SIG-M5 treated with dmso at 0.1 percent for 504 hours (cell line): ENCODE measurements around the gene SRPK3.

Experiments
- DNase-seq: peaks from one replicate; lab custom pipeline; 2025; ENCODE audit not compliant: unreplicated experiment; lab: John Stamatoyannopoulos, UW

Gene SRPK3

GRCh38 chrX:153769158-153769864 lies 11.5 kb upstream of the SRPK3 start:
- DNase-seq: no peak

- no peak for DNase-seq
These were observed 10.8 kb upstream of the SRPK3 start for GRCh38 chrX:153769865-153770600.

- DNase-seq: no peak
These were observed 10.0 kb upstream of the SRPK3 start for GRCh38 chrX:153770601-153771414.

- DNase-seq: no peak
These were observed 9.2 kb upstream of the SRPK3 start for GRCh38 chrX:153771415-153772315.

GRCh38 chrX:153772316-153773217 lies 8.3 kb upstream of the SRPK3 start:
- no peak for DNase-seq

GRCh38 chrX:153773218-153773611 lies 7.6 kb upstream of the SRPK3 start:
- no peak for DNase-seq

- DNase-seq: no peak
These were observed 6.9 kb upstream of the SRPK3 start for GRCh38 chrX:153773741-153774575.

- DNase-seq: no peak
These were observed 6.1 kb upstream of the SRPK3 start for GRCh38 chrX:153774576-153775292.

- no peak for DNase-seq
These were observed 5.3 kb upstream of the SRPK3 start for GRCh38 chrX:153775293-153776119.

- DNase-seq: no peak
These were observed 4.7 kb upstream of the SRPK3 start for GRCh38 chrX:153776120-153776599.

- no peak for DNase-seq
These were observed 4.2 kb upstream of the SRPK3 start for GRCh38 chrX:153776611-153777045.

- DNase-seq: no peak
These were observed 3.4 kb upstream of the SRPK3 start for GRCh38 chrX:153777261-153778090.

- DNase-seq: no peak
These were observed 2.7 kb upstream of the SRPK3 start for GRCh38 chrX:153778181-153778580.

GRCh38 chrX:153778684-153779101 lies 2.1 kb upstream of the SRPK3 start:
- DNase-seq: no peak

GRCh38 chrX:153779891-153780677 lies 757 bp upstream of the SRPK3 start:
- DNase-seq: no peak
